GM19463 (cell line): ENCODE measurements around the gene ZNF831.

ENCODE experiments used
- ATAC-seq: cut with Tn5 transposase; IDR thresholded peaks from one replicate; pipeline ENCODE4 v1.9.1; 2021; ENCODE audit warnings: mild to moderate bottlenecking, moderate library complexity; ENCODE audit not compliant: unreplicated experiment

ZNF831 gene

DNA sequence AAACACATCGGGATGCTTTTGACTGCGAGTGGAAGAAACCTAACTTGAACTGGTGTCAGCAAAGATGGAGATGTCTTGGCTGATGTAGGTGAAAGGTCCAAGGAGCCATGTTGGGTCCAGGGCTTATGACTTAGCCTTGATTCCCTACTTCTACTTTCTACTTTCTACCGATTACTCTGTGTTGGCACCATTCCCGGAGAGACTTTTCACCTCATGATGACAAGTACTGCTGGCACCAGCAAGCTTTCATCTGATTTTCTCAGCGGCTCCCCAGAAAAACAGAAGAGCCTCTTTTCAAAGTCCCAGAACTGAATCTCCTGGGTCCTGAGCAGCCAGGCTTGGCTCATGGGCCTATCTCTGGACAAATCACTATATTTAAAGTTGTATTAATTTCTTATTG lies 131.9 kb downstream of the ZNF831 start:
- no peak for ATAC-seq

DNA sequence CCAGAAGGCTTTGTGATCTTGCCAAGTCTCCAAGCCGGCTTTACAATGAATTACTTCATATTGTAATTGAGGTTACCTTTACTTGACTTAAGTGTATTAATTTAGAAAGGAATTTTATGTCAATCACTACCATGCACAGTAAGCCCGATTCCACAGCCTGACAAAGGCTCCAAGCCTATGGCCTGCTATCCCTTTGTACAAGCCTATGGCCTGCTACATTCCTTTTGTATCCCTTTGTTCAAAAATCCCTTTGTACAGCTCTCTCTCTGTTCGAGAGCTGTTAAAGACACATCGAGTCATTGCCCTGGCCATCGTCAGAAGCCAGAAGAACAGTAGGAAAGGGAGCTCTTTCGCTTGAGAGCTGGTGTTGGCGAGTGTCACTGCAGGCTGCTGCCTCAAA lies 134.1 kb downstream of the ZNF831 start:
- no peak for ATAC-seq

GRCh38 chr20:59299945-59300332 lies 136.3 kb downstream of the ZNF831 start:
- ATAC-seq: no peak

- no peak for ATAC-seq
Measured at GRCh38 chr20:59300333-59301081, 136.9 kb downstream of the ZNF831 start, which contains the start of gene EDN3. EDN3 (plus strand) TSS chr20:59300611; CDS start chr20:59300813, 202 bp downstream.

DNA sequence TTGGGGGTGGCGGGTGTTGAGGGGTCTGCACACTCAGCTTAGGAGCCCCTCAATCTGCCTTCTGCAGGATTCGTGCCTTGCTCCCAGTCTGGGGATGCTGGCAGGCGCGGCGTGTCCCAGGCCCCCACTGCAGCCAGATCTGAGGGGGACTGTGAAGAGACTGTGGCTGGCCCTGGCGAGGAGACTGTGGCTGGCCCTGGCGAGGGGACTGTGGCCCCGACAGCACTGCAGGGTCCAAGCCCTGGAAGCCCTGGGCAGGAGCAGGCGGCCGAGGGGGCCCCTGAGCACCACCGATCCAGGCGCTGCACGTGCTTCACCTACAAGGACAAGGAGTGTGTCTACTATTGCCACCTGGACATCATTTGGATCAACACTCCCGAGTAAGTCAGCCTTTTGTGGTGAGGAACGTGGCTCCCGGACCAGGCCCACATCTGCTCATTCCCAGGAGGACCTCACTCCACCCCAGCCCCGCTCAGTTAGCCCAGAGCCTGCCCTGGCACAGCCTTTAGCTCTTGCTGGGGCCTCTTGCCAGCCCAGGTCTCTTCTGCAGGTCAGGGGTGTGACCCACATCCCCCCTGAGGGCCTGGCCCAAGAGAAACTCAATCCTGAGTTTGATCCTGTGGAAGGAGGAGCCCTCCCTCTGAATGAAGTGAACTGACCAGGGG lies 137.9 kb downstream of the ZNF831 start:
- no peak for ATAC-seq

GRCh38 chr20:59305908-59306655 lies 142.5 kb downstream of the ZNF831 start:
- ATAC-seq: no peak

DNA sequence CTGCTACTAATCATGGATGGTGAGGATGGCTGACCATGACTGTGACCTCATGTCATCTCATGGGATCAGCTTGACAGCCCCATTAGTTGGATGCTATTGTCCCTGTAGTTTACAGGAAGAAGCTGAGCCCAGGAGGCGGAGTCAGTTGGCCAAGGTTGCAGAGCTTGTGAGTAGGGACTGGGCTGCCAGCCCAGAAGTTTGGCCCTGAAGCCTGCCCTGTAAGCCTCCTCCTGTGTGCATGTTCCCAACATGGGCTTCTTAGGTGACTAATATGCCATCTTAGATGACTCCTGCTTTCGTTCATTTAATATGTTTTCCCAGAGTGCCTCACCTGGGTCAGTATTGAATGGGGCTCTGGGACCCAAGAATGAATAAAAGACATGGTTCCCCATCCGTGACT lies 143.6 kb downstream of the ZNF831 start:
- no peak for ATAC-seq
